B cell (primary cell): Measurements from ENCODE around the gene DHX36. TPM values are rescaled to one million over a fixed set of nuclear protein-coding genes. Genes with fewer than 3 reads are reported as not detected.

ENCODE experiments used
- ATAC-seq: fragments of 200-7000 bp; cut with Tn5 transposase; one replicate; pipeline ENCODE4 v1.10.0; 2021; ENCODE audit warnings: low read depth, mild to moderate bottlenecking, moderate number of reproducible peaks, moderate library complexity
- CTCF ChIA-PET: fragments of 350-600 bp; sonication (Branson Sonifier 250); formaldehyde crosslinking; loops from one replicate; lab custom pipeline; 2021; ENCODE audit warnings: antibody characterized with exemption, inconsistent platforms; lab: Charles Lee
- POLR2A ChIA-PET: fragments of 350-600 bp; sonication (Branson Sonifier 250); formaldehyde crosslinking; loops from one replicate; lab custom pipeline; 2021; ENCODE audit warnings: antibody characterized with exemption; lab: Charles Lee
- DNase-seq: peaks from one replicate; pipeline ENCODE4 v3.0.0; 2013
- H2AFZ ChIP-seq: 2 replicates; pipeline ENCODE4 v1.6.1; 2012; ENCODE audit warnings: mild to moderate bottlenecking, low read depth, low read length; ENCODE audit not compliant: insufficient read depth, poor library complexity, severe bottlenecking
- H3K27ac ChIP-seq, 2 donors: 1 replicate in 1 of 2; 2 replicates in 1 of 2; pipeline ENCODE4 v1.5.1; 2012 to 2013; ENCODE audit warnings: low read length in 2 of 2, mild to moderate bottlenecking in 2 of 2, moderate library complexity in 1 of 2
- H3K27me3 ChIP-seq, 4 experiments: fragments of 200-600 bp in 1 of 4; sonication (generic) in 1 of 4; replicated peaks in 1 of 4; 1 replicate in 2 of 4; 2 replicates in 2 of 4; pipeline versions ENCODE4 v1.6.1 to v1.7.0; 2013 to 2016; ENCODE audit warnings: low read length in 3 of 4, mild to moderate bottlenecking in 2 of 4, mixed read lengths in 1 of 4, moderate library complexity in 1 of 4; ENCODE audit not compliant: insufficient read depth in 4 of 4, control insufficient read depth in 3 of 4; ENCODE audit errors: control extremely low read depth in 1 of 4
- H3K36me3 ChIP-seq, 2 experiments: replicated peaks in 1 of 2; 1 replicate in 1 of 2; 2 replicates in 1 of 2; pipeline versions ENCODE4 v1.6.1 to v1.7.1; 2013; ENCODE audit warnings: low read length in 1 of 2; ENCODE audit not compliant: insufficient read depth in 2 of 2, control insufficient read depth in 1 of 2; ENCODE audit errors: control extremely low read depth in 1 of 2, extremely low read depth in 1 of 2
- H3K4me1 ChIP-seq, 2 donors: fragments of 200-600 bp in 1 of 2; sonication (generic) in 1 of 2; 1 replicate in 1 of 2; 2 replicates in 1 of 2; pipeline versions ENCODE4 v1.5.1 to v1.6.1; 2013 to 2017; ENCODE audit warnings: low read length in 2 of 2; ENCODE audit not compliant: control insufficient read depth in 2 of 2, insufficient read depth in 2 of 2
- H3K4me2 ChIP-seq: replicated peaks from 2 replicates; pipeline ENCODE3; 2012; ENCODE audit warnings: mild to moderate bottlenecking, low read depth, low read length; ENCODE audit not compliant: poor library complexity, severe bottlenecking
- H3K4me3 ChIP-seq, 5 experiments: fragments of 200-600 bp in 1 of 5; sonication (generic) in 1 of 5; 1 replicate in 3 of 5; 2 replicates in 2 of 5; pipeline versions ENCODE4 v1.5.1 to v1.7.0; 2011 to 2016; ENCODE audit warnings: low read length in 4 of 5, mild to moderate bottlenecking in 4 of 5, low read depth in 2 of 5, control low read depth in 1 of 5, moderate library complexity in 1 of 5; ENCODE audit not compliant: insufficient read depth in 1 of 5; ENCODE audit errors: control extremely low read depth in 1 of 5, extremely low read depth in 1 of 5
- H3K79me2 ChIP-seq: fragments of 200-600 bp; sonication (generic); one replicate; pipeline ENCODE4 v1.6.0; 2016; ENCODE audit warnings: low read length; ENCODE audit not compliant: control insufficient read depth, insufficient read depth
- H3K9ac ChIP-seq: fragments of 200-600 bp; sonication (generic); 2 replicates; pipeline ENCODE4 v1.6.1; 2017; ENCODE audit warnings: mild to moderate bottlenecking, low read length, moderate library complexity
- H3K9me3 ChIP-seq, 3 donors: one replicate each; pipeline versions ENCODE4 v1.6.1 to v1.7.1; 2013; ENCODE audit warnings: low read length in 2 of 3; ENCODE audit not compliant: control insufficient read depth in 2 of 3, insufficient read depth in 1 of 3; ENCODE audit errors: control extremely low read depth in 1 of 3
- H4K20me1 ChIP-seq: 2 replicates; pipeline ENCODE4 v1.6.0; 2012; ENCODE audit warnings: mild to moderate bottlenecking, low read length; ENCODE audit not compliant: insufficient read depth, control insufficient read depth, poor library complexity, severe bottlenecking
- H3K27ac Mint-ChIP-seq: one replicate; pipeline ENCODE4 v1.8.0; 2021; ENCODE audit warnings: mixed read lengths
- H3K27me3 Mint-ChIP-seq: one replicate; pipeline ENCODE4 v1.8.0; 2021; ENCODE audit warnings: mixed read lengths
- H3K4me1 Mint-ChIP-seq: one replicate; pipeline ENCODE4 v1.8.0; 2021; ENCODE audit warnings: mixed read lengths
- H3K4me3 Mint-ChIP-seq: one replicate; pipeline ENCODE4 v1.8.0; 2021; ENCODE audit warnings: mixed read lengths
- H3K9me3 Mint-ChIP-seq: one replicate; pipeline ENCODE4 v1.8.0; 2022; ENCODE audit warnings: mixed read lengths; ENCODE audit not compliant: insufficient read depth
- EZH2 ChIP-seq: IDR thresholded peaks from 2 replicates; pipeline ENCODE4 v1.6.1; 2012; ENCODE audit warnings: borderline replicate concordance, low read depth, mild to moderate bottlenecking, moderate library complexity, low read length; ENCODE audit not compliant: insufficient read depth, poor library complexity, severe bottlenecking
- WGBS: methylation state at CpG from one replicate; pipeline ENCODE4 v1.1.5; 2013; ENCODE audit warnings: missing lambda C conversion rate; ENCODE audit not compliant: insufficient coverage; 5-methylcytosine and 5-hydroxymethylcytosine counted together
- intact Hi-C: fragments of 100-400 bp; cut with micrococcal nuclease; formaldehyde crosslinking; loops from one replicate; pipeline ENCODE4 v1.10.0; 2022
- polyA plus RNA-seq: library from polyadenylated mRNA; depleted of rRNA; stranded (reverse); fragments of >200 nt; gene quantifications from 2 replicates; pipeline ENCODE4 v1.2.3, GENCODE V29; 2012
- total RNA-seq, 2 donors: library from RNA; stranded (reverse); fragments of 120-200 nt in 1 of 2; gene quantifications; 1 replicate in 1 of 2; 2 replicates in 1 of 2; pipeline versions ENCODE4 v1.2.3 to v1.2.4, GENCODE V29; 2013 to 2022
- TF ChIP-seq, protein P1 (sequence below): fragments of 200-600 bp; IDR thresholded peaks from one replicate; pipeline ENCODE4 v1.8.0; 2022; ENCODE audit warnings: antibody characterized with exemption, mild to moderate bottlenecking

The DHX36 gene
- total and polyA plus RNA-seq, 2 donors (not counting 1 experiment from before 2014, with no cell fraction given): 33.4 to 113 TPM

GRCh38 chr3:154244644-154245043 is 79.6 kb downstream of the DHX36 start:
- Histone ChIP-seq H3K27ac (no peak overlapping the region), H3K9me3 (no peaks in the 10 kb centered on the region), H3K4me3 (no peak overlapping the region), H3K79me2 (no peaks in the 10 kb centered on the region), H3K9ac (no peak overlapping the region), H3K4me2 (no peak overlapping the region), H3K4me1 (no peaks in the 10 kb centered on the region), H3K36me3 (peaks cover 0 to 2% of the 10 kb centered on the region in 2 experiments), H4K20me1 (no peaks in the 10 kb centered on the region), H3K27me3 (no peaks in the 10 kb centered on the region), H2AFZ (no peak overlapping the region)
- H3K27me3 Mint-ChIP-seq: peaks cover under 1% of the 10 kb centered on the region
- no peak overlapping the region for H3K27ac Mint-ChIP-seq
- no peaks in the 10 kb centered on the region for H3K9me3 Mint-ChIP-seq
- TF ChIP-seq, protein P1, sequence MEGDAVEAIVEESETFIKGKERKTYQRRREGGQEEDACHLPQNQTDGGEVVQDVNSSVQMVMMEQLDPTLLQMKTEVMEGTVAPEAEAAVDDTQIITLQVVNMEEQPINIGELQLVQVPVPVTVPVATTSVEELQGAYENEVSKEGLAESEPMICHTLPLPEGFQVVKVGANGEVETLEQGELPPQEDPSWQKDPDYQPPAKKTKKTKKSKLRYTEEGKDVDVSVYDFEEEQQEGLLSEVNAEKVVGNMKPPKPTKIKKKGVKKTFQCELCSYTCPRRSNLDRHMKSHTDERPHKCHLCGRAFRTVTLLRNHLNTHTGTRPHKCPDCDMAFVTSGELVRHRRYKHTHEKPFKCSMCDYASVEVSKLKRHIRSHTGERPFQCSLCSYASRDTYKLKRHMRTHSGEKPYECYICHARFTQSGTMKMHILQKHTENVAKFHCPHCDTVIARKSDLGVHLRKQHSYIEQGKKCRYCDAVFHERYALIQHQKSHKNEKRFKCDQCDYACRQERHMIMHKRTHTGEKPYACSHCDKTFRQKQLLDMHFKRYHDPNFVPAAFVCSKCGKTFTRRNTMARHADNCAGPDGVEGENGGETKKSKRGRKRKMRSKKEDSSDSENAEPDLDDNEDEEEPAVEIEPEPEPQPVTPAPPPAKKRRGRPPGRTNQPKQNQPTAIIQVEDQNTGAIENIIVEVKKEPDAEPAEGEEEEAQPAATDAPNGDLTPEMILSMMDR: no peak
- TF ChIP-seq EZH2: no peak
- no peak for DNase-seq
- ATAC-seq: no peak
- CTCF ChIA-PET: interaction anchor here (1.0 kb wide), 1 partner anchor 12 kb away, joined by 3 read pairs; no protein-coding TSS in a partner anchor
- WGBS: no CpG with 5 or more reads among the region's 2 CpGs
- POLR2A ChIA-PET: no interaction called here
- H3K4me3 Mint-ChIP-seq: no peak overlapping the region
- intact Hi-C loops: no loop called here
- no peaks in the 10 kb centered on the region for H3K4me1 Mint-ChIP-seq

DNA sequence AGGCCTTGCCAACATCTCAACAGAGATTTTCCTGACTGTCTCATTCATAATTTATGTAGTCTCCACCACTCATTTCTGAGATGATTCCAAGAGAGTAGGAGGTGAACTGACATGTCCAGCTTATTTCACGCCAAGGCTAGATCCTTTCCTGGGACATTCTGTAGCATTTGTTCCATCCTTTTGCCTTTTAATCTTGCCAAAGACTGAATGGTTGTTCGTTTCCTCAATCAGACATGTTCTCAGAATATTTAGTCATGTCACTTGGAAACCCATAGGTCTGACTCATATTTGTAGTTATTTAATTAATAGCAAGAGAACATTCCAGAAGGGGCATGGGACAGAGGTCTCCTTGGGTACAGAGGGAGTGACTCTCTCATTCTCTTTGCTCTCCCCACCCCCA is 80.9 kb downstream of the DHX36 start:
- intact Hi-C loops: no loop called here
- H3K4me2 ChIP-seq: no peak overlapping the region
- no peaks in the 10 kb centered on the region for H3K9me3 Mint-ChIP-seq
- H3K4me1 ChIP-seq: no peaks in the 10 kb centered on the region
- no peak for ATAC-seq
- H3K9me3 ChIP-seq: no peaks in the 10 kb centered on the region
- H3K27me3 ChIP-seq: no peaks in the 10 kb centered on the region
- DNase-seq: no peak
- H3K4me3 ChIP-seq: no peak overlapping the region
- no peak overlapping the region for H3K27ac Mint-ChIP-seq
- H3K79me2 ChIP-seq: no peaks in the 10 kb centered on the region
- peaks cover 0 to 2% of the 10 kb centered on the region in 2 experiments for H3K36me3 ChIP-seq
- ChIA-PET POLR2A (no interaction called here), CTCF (no interaction called here)
- H3K9ac ChIP-seq: no peak overlapping the region
- H4K20me1 ChIP-seq: no peaks in the 10 kb centered on the region
- peaks cover 8% of the 10 kb centered on the region for H3K27me3 Mint-ChIP-seq
- no peak overlapping the region for H2AFZ ChIP-seq
- no peak overlapping the region for H3K4me3 Mint-ChIP-seq
- H3K27ac ChIP-seq: no peak overlapping the region
- 93% methylated on average over 2 of the region's 2 CpGs for WGBS
- no peaks in the 10 kb centered on the region for H3K4me1 Mint-ChIP-seq
- TF ChIP-seq EZH2: no peak
- TF ChIP-seq, protein P1: no peak
